HCT116 (cell line): ENCODE measurements around the gene TTLL7. TPM values are rescaled to one million over a fixed set of nuclear protein-coding genes. Genes with fewer than 3 reads are reported as not detected.

Source experiments
- ATAC-seq: fragments of 200-7000 bp; cut with Tn5 transposase; 2 replicates; pipeline ENCODE4 v1.9.1; 2020; ENCODE audit warnings: mild to moderate bottlenecking, moderate library complexity
- BruUV-seq: library from RNA; stranded (reverse); fragments of 400-500 nt; replicated peaks from 2 replicates; lab custom pipeline; 2021; lab: Mats Ljungman, UMichigan
- CTCF ChIA-PET: fragments of 300-600 bp; sonication (Branson Sonifier 250); formaldehyde crosslinking; loops from one replicate; lab custom pipeline; 2021; ENCODE audit warnings: antibody characterized with exemption; lab: Charles Lee
- POLR2A ChIA-PET: fragments of 300-600, 350-600 bp; sonication (Branson Sonifier 250); formaldehyde crosslinking; loops from one replicate; lab custom pipeline; 2021; ENCODE audit warnings: antibody characterized with exemption; lab: Charles Lee
- RAD21 ChIA-PET, 2 experiments: fragments of 300-600 bp; sonication (Branson Sonifier 250); formaldehyde crosslinking; loops; one replicate each; lab custom pipeline; 2023; ENCODE audit warnings: low total read pairs in 2 of 2; ENCODE audit not compliant: uncharacterized antibody in 2 of 2, unreplicated experiment in 2 of 2, low non-redundant PET in 1 of 2; lab: Charles Lee
- DNase-seq: peaks from one replicate; pipeline ENCODE4 v3.0.0-alpha.2; 2010; ENCODE audit warnings: low read depth, low spot score
- H2AFZ ChIP-seq: fragments of 200-600 bp; shearing (Covaris generic), sonication (generic); 2 replicates; pipeline ENCODE4 v1.6.1; 2017; ENCODE audit warnings: low read depth, mixed run types, mixed read lengths, antibody characterized with exemption, low read length; ENCODE audit not compliant: poor library complexity, severe bottlenecking
- H3K27ac ChIP-seq: 2 replicates; pipeline ENCODE4 v1.5.1; 2012; ENCODE audit warnings: low read depth, low read length
- H3K27me3 ChIP-seq: fragments of 200-600 bp; sonication (generic); 2 replicates; pipeline ENCODE4 v1.6.1; 2016; ENCODE audit warnings: mixed run types, low read length, mixed read lengths; ENCODE audit not compliant: insufficient read depth
- H3K36me3 ChIP-seq, 2 experiments: fragments of 200-500 bp in 1 of 2; fragments of 200-600 bp in 1 of 2; sonication (Bioruptor generic) in 1 of 2; sonication (generic) in 1 of 2; 2 replicates each; pipeline versions ENCODE4 v1.5.1 to v1.6.1; 2014 to 2016; ENCODE audit warnings: low read length in 2 of 2, inconsistent platforms in 1 of 2, mixed read lengths in 1 of 2, mixed run types in 1 of 2; ENCODE audit not compliant: insufficient read depth in 2 of 2, control insufficient read depth in 1 of 2
- H3K4me1 ChIP-seq, 2 experiments: fragments of 200-600 bp in 1 of 2; sonication (generic) in 1 of 2; 2 replicates each; pipeline versions ENCODE4 v1.5.1 to v1.6.1; 2012 to 2017; ENCODE audit warnings: low read length in 2 of 2, inconsistent platforms in 1 of 2, mild to moderate bottlenecking in 1 of 2, mixed read lengths in 1 of 2, mixed run types in 1 of 2, moderate library complexity in 1 of 2; ENCODE audit not compliant: insufficient read depth in 2 of 2, control insufficient read depth in 1 of 2
- H3K4me2 ChIP-seq: fragments of 200-600 bp; sonication (generic); 2 replicates; pipeline ENCODE4 v1.6.1; 2017; ENCODE audit warnings: mixed run types, low read length, mixed read lengths
- H3K4me3 ChIP-seq, 2 experiments: fragments of 200-600 bp in 1 of 2; sonication (generic) in 1 of 2; replicated peaks in 1 of 2; 2 replicates each; pipeline ENCODE4 v1.5.1; 2011 to 2016; ENCODE audit warnings: low read length in 2 of 2, control low read depth in 1 of 2, low read depth in 1 of 2, mild to moderate bottlenecking in 1 of 2, mixed read lengths in 1 of 2, mixed run types in 1 of 2
- H3K79me2 ChIP-seq: fragments of 200-600 bp; sonication (generic); 2 replicates; pipeline ENCODE4 v1.6.1; 2017; ENCODE audit warnings: mild to moderate bottlenecking, mixed run types, low read length, moderate library complexity, mixed read lengths; ENCODE audit not compliant: insufficient read depth
- H3K9ac ChIP-seq: fragments of 200-600 bp; sonication (generic); 2 replicates; pipeline ENCODE4 v1.6.1; 2016; ENCODE audit warnings: low read length, mixed read lengths
- H3K9me2 ChIP-seq: fragments of 200-600 bp; sonication (generic), shearing (Covaris generic); 2 replicates; pipeline ENCODE4 v1.6.1; 2017; ENCODE audit warnings: mixed run types, mild to moderate bottlenecking, moderate library complexity; ENCODE audit not compliant: insufficient read depth
- H3K9me3 ChIP-seq, 2 experiments: fragments of 200-500 bp in 1 of 2; fragments of 200-600 bp in 1 of 2; sonication (Bioruptor generic) in 1 of 2; sonication (generic) in 1 of 2; 2 replicates each; pipeline ENCODE4 v1.6.1; 2014 to 2017; ENCODE audit warnings: low read length in 2 of 2, mixed read lengths in 2 of 2, inconsistent platforms in 1 of 2, low read depth in 1 of 2, mild to moderate bottlenecking in 1 of 2, mixed run types in 1 of 2, moderate library complexity in 1 of 2; ENCODE audit not compliant: control insufficient read depth in 1 of 2, insufficient read depth in 1 of 2
- H4K20me1 ChIP-seq: fragments of 200-600 bp; sonication (generic), shearing (Covaris generic); 2 replicates; pipeline ENCODE4 v1.6.1; 2017; ENCODE audit warnings: mixed run types, mild to moderate bottlenecking, moderate library complexity; ENCODE audit not compliant: insufficient read depth
- ATF3 ChIP-seq: IDR thresholded peaks from 2 replicates; pipeline ENCODE4 v1.6.1; 2012
- ELF1 ChIP-seq: IDR thresholded peaks from 2 replicates; pipeline ENCODE4 v1.6.1; 2012; ENCODE audit warnings: low read depth, borderline replicate concordance
- EZH2 ChIP-seq: fragments of 200-600 bp; sonication (generic); IDR thresholded peaks from 2 replicates; pipeline ENCODE4 v1.6.1; 2017; ENCODE audit warnings: antibody characterized with exemption, mixed run types
- JUND ChIP-seq: IDR thresholded peaks from 2 replicates; pipeline ENCODE4 v1.6.1; 2012
- RAD21 ChIP-seq: IDR thresholded peaks from 2 replicates; pipeline ENCODE4 v1.6.1; 2012; ENCODE audit warnings: low read depth, mild to moderate bottlenecking
- SRF ChIP-seq: IDR thresholded peaks from 2 replicates; pipeline ENCODE4 v1.6.1; 2012; ENCODE audit warnings: low read depth
- TCF7L2 ChIP-seq: IDR thresholded peaks from 2 replicates; pipeline ENCODE4 v1.7.0; 2011; ENCODE audit warnings: borderline replicate concordance, inconsistent platforms; ENCODE audit not compliant: insufficient read depth, insufficient read length; ENCODE audit errors: extremely low read depth
- YY1 ChIP-seq: IDR thresholded peaks from 2 replicates; pipeline ENCODE4 v1.6.1; 2011; ENCODE audit warnings: low read length, low read depth, moderate library complexity, mild to moderate bottlenecking; ENCODE audit not compliant: insufficient replicate concordance; ENCODE audit errors: extremely low read depth
- intact Hi-C: fragments of 100-400 bp; cut with micrococcal nuclease; formaldehyde crosslinking; loops from 2 replicates; pipeline ENCODE4 v1.10.0; 2022
- total RNA-seq: library from RNA; stranded (reverse); gene quantifications from one replicate; pipeline ENCODE4 v1.2.1, GENCODE V29; 2021; ENCODE audit not compliant: unreplicated experiment
- TF ChIP-seq, protein P1 (sequence below): IDR thresholded peaks from 2 replicates; pipeline ENCODE4 v1.6.1; 2011; ENCODE audit warnings: mild to moderate bottlenecking, low read length, moderate library complexity; ENCODE audit not compliant: insufficient replicate concordance; ENCODE audit errors: extremely low read depth
- TF ChIP-seq, protein P2 (sequence below), 3 experiments: fragments of 200-600 bp in 1 of 3; sonication (generic) in 1 of 3; IDR thresholded peaks in 2 of 3; conservative IDR thresholded peaks in 1 of 3; 2 replicates each; pipeline ENCODE4 v1.5.1; 2012 to 2017; ENCODE audit warnings: low read depth in 2 of 3, low read length in 2 of 3, antibody characterized with exemption in 1 of 3, borderline replicate concordance in 1 of 3, control low read depth in 1 of 3, mild to moderate bottlenecking in 1 of 3, mixed read lengths in 1 of 3, mixed run types in 1 of 3, moderate library complexity in 1 of 3; ENCODE audit not compliant: insufficient read depth in 1 of 3

The TTLL7 gene
- total RNA-seq, 1 experiment from 2014 or later: 21.2 TPM

- Histone ChIP-seq H3K9ac (no peak overlapping the region), H3K36me3 (peaks cover 0 to 7% of the 10 kb centered on the region in 2 experiments; a peak in 1 of 4 replicates), H3K4me2 (no peak overlapping the region), H3K27ac (no peak overlapping the region), H3K4me3 (no peak overlapping the region), H2AFZ (no peak overlapping the region), H3K4me1 (no peaks in the 10 kb centered on the region), H3K79me2 (no peaks in the 10 kb centered on the region), H3K9me2 (no peaks in the 10 kb centered on the region), H3K27me3 (no peaks in the 10 kb centered on the region), H4K20me1 (no peaks in the 10 kb centered on the region), H3K9me3 (no peaks in the 10 kb centered on the region)
- ChIA-PET RAD21 (no interaction called here), POLR2A (no interaction called here), CTCF (interaction anchor here (0.7 kb wide), 1 partner anchor 11 kb away, joined by 3 read pairs; no protein-coding TSS in a partner anchor)
- TF ChIP-seq EZH2 (no peak), TCF7L2 (no peak), ATF3 (no peak), YY1 (no peak), RAD21 (no peak), ELF1 (no peak), SRF (no peak), JUND (no peak)
- TF ChIP-seq, protein P1, sequence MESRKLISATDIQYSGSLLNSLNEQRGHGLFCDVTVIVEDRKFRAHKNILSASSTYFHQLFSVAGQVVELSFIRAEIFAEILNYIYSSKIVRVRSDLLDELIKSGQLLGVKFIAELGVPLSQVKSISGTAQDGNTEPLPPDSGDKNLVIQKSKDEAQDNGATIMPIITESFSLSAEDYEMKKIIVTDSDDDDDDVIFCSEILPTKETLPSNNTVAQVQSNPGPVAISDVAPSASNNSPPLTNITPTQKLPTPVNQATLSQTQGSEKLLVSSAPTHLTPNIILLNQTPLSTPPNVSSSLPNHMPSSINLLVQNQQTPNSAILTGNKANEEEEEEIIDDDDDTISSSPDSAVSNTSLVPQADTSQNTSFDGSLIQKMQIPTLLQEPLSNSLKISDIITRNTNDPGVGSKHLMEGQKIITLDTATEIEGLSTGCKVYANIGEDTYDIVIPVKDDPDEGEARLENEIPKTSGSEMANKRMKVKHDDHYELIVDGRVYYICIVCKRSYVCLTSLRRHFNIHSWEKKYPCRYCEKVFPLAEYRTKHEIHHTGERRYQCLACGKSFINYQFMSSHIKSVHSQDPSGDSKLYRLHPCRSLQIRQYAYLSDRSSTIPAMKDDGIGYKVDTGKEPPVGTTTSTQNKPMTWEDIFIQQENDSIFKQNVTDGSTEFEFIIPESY: no peak
- TF ChIP-seq, protein P2, sequence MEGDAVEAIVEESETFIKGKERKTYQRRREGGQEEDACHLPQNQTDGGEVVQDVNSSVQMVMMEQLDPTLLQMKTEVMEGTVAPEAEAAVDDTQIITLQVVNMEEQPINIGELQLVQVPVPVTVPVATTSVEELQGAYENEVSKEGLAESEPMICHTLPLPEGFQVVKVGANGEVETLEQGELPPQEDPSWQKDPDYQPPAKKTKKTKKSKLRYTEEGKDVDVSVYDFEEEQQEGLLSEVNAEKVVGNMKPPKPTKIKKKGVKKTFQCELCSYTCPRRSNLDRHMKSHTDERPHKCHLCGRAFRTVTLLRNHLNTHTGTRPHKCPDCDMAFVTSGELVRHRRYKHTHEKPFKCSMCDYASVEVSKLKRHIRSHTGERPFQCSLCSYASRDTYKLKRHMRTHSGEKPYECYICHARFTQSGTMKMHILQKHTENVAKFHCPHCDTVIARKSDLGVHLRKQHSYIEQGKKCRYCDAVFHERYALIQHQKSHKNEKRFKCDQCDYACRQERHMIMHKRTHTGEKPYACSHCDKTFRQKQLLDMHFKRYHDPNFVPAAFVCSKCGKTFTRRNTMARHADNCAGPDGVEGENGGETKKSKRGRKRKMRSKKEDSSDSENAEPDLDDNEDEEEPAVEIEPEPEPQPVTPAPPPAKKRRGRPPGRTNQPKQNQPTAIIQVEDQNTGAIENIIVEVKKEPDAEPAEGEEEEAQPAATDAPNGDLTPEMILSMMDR (IDR thresholded peaks at IDR 0.05 in 2 of 3, conservative IDR thresholded peaks at IDR 0.05 in 1 of 3; ENCODE audit: borderline replicate concordance in 1 of 3, insufficient read depth in 1 of 3, low read depth in 2 of 3, low read length in 2 of 3): no peak
- DNase-seq (no peak), ATAC-seq (no peak)
- BruUV-seq: no TSS peak
- intact Hi-C loops: no loop called here
Observed at GRCh38 chr1:83919872-83920271, 79.1 kb downstream of the TTLL7 start.
